Fibroblast of pulmonary artery (primary cell): ENCODE results near the gene SRP68.

Experiments used
- DNase-seq: peaks from one replicate; pipeline ENCODE4 v3.0.0-alpha.2; 2010; ENCODE audit warnings: low read depth
- H3K4me3 ChIP-seq: replicated peaks from 2 replicates; pipeline ENCODE4 v1.5.1; 2011; ENCODE audit warnings: low read depth, mild to moderate bottlenecking, control low read depth, low read length, moderate library complexity
- CTCF ChIP-seq: IDR thresholded peaks from 2 replicates; pipeline ENCODE4 v1.5.1; 2011; ENCODE audit warnings: mild to moderate bottlenecking, control low read depth, low read length, inconsistent platforms; ENCODE audit errors: missing control alignments

SRP68 gene

DNA sequence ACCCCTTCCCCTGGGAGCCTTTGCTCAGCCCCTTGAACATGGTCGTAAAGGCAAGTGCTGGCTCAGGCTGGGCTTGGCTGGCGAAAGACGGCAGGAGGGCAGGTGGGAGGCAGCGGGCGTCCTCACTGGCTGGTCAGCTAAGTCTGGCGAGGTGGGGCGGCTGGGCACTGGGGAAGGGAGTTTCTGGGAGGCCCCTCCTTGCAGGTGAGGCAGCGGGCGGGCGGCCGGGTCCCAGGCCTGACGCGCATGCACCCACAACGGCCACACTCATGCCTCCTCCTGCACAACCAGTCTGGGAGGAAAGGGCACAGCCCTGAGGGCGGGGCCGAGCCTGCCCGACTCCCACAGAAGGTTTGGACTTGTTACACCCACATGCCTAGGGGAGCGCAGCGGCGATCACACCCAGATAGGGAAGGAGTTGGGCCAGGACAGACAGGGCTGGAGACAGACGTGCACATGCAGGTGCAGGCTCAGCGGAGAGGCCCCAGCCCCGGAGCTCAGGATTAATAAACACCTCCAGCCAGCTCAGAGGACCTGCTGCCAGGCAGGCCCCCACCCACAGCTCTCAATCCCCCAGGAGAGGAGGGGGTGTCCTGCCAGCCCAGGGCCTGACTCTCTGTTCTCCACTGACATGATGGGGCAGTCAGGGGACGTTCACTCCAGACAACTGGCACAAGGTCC, 45.0 kb downstream of the SRP68 start, which contains the start of gene EVPL:
EVPL (minus strand) TSS at position 148 of the 681 bp plus-strand sequence; CDS start at position 40, 108 bp downstream.
- no peak within 1 kb of the TSS for H3K4me3 ChIP-seq
- DNase-seq = no peak
- no peak for TF ChIP-seq CTCF

DNA sequence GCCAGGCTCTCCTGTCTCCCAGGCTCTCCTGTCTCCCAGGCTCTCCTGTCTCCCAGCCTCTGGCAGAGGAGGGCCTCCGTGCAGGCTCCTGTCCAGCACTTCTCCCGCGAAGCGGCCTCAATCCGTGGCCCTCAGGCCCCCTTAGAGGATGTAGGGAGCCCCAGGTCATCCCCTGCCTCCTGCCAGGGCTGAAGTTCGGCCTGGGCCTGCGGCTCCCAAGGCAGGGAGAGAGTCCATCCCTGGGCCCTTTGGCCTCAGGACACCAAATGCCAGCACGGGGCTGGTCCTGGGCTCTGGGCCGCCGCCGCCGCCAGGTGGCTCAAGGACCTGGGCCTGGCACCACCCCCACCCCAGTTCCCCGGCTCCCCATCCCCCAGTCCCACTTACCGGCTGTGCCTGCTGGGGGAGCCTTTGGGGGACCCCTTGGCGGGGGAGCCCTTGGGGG, 45.6 kb downstream of the SRP68 start:
- TF ChIP-seq CTCF = no peak
- no peak for DNase-seq
- H3K4me3 ChIP-seq = no peak overlapping the region

GRCh38 chr17:76025294-76025693, 47.0 kb downstream of the SRP68 start:
- no peak for TF ChIP-seq CTCF
- H3K4me3 ChIP-seq = no peak overlapping the region
- DNase-seq = no peak

DNA sequence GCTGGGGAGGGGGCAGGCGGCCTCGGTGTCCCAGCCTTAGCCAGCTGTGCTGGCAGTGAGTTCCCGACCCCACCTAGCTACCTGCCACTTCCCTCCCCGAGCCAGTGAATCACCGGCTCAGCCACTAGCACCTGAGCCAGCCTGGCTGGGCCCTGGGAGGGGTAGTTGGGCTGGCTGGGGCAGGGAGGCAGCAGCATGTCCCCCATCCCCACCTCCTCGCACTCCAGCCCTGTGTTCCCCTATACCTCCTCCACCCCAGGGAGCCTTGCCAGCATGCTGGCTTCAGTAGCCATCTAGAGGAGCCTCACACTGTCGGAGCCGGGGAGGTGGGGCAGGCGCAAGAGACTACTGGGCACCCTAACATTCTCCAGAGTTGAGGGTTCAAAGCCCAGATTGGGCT, 48.0 kb downstream of the SRP68 start:
- no peak for TF ChIP-seq CTCF
- no peak for DNase-seq
- H3K4me3 ChIP-seq = no peak overlapping the region

DNA sequence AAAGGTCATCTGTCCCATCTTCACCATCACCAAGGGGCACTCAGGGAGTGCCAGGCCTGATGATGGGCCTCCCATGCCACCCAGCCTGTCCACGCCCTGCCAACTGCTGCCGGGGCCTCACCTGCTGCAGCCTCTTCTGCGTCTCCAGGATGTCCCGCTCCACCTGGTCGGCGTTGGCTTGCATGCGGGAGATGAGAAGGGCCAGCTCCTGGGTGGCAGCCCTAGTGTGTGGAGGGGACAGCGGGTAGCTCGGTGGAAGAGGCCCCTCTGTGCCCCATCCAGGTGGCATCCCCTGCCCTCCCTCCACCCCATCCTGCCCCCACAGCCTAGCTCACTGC, 48.4 kb downstream of the SRP68 start:
- DNase-seq = no peak
- no peak for TF ChIP-seq CTCF
- no peak overlapping the region for H3K4me3 ChIP-seq

GRCh38 chr17:76022973-76023899, 49.1 kb downstream of the SRP68 start:
- TF ChIP-seq CTCF = no peak
- H3K4me3 ChIP-seq = no peak overlapping the region
- DNase-seq = no peak
